Thoracic aorta (tissue), 2 donors: ENCODE data around the gene GADL1. TPM values are rescaled to one million over a fixed set of nuclear protein-coding genes. Genes with fewer than 3 reads are reported as not detected.

Experiments used
- ATAC-seq: fragments of 150-250 bp; one replicate; pipeline ENCODE4 v1.8.0; 2017; ENCODE audit warnings: low read depth; ENCODE audit not compliant: insufficient number of reproducible peaks, low FRiP score
- DNase-seq: peaks from one replicate; pipeline ENCODE4 v3.0.0-alpha.2; 2020; ENCODE audit warnings: low spot score
- H3K27ac ChIP-seq, 2 donors: fragments of 200-600 bp; sonication (generic); 1 replicate in 1 of 2; 2 replicates in 1 of 2; pipeline ENCODE4 v1.5.1; 2016; ENCODE audit warnings: mild to moderate bottlenecking in 2 of 2, moderate library complexity in 2 of 2
- H3K27me3 ChIP-seq: fragments of 200-600 bp; sonication (generic); replicated peaks from 2 replicates; pipeline ENCODE4 v1.6.0; 2016; ENCODE audit warnings: mild to moderate bottlenecking; ENCODE audit not compliant: insufficient read depth
- H3K36me3 ChIP-seq: fragments of 200-600 bp; sonication (generic); one replicate; pipeline ENCODE4 v1.5.1; 2016
- H3K4me1 ChIP-seq, 2 donors: fragments of 200-600 bp; sonication (generic); 1 replicate in 1 of 2; 2 replicates in 1 of 2; pipeline versions ENCODE4 v1.5.1 to v1.6.0; 2016; ENCODE audit warnings: low read depth in 2 of 2, mild to moderate bottlenecking in 1 of 2; ENCODE audit not compliant: control insufficient read depth in 1 of 2
- H3K4me3 ChIP-seq: fragments of 200-600 bp; sonication (generic); 2 replicates; pipeline ENCODE4 v1.5.1; 2016; ENCODE audit warnings: mild to moderate bottlenecking
- H3K9me3 ChIP-seq: fragments of 200-600 bp; sonication (generic); 2 replicates; pipeline ENCODE4 v1.5.1; 2016
- CTCF ChIP-seq: fragments of 200-600 bp; sonication (generic); IDR thresholded peaks from one replicate; pipeline ENCODE4 v1.5.1; 2019; ENCODE audit warnings: antibody characterized with exemption
- total RNA-seq, 2 donors: library from RNA; depleted of rRNA; stranded (reverse); fragments of >200 nt; gene quantifications; one replicate each; pipeline versions ENCODE4 v1.1.0 to v1.2.3, GENCODE V29; 2016

The GADL1 gene
- total RNA-seq, 2 donors from 2014 or later, result 0.27 to 1.1 TPM

DNA sequence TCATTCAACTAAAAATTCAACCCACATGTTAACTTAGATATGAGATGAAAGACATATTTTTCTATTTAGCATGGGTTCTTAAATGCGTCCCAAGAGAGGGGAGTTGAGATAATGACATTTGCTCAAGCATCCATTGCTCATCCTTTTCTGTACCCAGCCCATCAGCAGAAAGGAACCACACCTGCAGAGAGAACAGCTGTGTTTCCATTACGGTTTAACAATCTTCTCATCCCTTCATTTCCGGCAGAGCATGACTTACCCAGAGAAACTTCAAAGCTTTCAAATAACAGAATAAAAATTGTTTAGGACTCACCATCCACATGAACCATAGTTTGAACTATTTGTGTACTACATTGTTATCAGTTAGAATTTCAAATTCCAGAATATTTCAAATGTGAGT lies 174.9 kb downstream of the GADL1 start:
- Histone ChIP-seq H3K4me1 (no peaks in the 10 kb centered on the region), H3K27ac (no peak overlapping the region), H3K27me3 (no peaks in the 10 kb centered on the region), H3K4me3 (no peak overlapping the region), H3K36me3 (no peaks in the 10 kb centered on the region), H3K9me3 (no peaks in the 10 kb centered on the region)
- DNase-seq (no peak), ATAC-seq (no peak)
- no peak for TF ChIP-seq CTCF

DNA sequence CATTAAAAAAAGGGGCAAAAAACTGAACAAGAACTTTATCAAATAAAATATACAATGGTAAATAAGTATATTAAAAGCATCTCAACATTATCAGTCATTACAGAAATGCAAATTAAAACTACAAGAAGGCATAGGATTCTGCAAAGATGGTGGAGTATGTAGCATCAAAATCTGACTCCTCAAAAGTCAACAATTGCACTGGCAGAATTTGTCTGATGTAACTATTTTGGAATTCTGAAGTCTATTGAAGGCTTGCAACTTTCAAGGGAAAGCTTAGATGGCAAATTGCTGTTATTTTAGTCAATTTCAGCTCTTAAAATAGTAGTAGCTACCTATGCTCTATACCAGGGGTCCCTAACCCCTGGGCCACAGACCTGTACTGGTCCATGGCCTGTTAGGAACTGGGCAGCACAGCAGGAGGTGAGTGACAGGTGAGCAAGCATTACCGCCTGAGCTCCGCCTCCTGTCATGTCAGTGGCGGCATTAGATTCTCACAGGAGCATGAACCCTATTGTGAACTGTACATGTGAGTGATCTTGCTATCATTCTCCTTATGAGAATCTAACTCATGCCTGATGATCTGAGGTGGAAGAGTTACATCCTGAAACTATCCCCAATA lies 180.5 kb downstream of the GADL1 start:
- Histone ChIP-seq H3K27me3 (no peaks in the 10 kb centered on the region), H3K36me3 (no peaks in the 10 kb centered on the region), H3K4me3 (no peak overlapping the region), H3K4me1 (no peaks in the 10 kb centered on the region), H3K9me3 (no peaks in the 10 kb centered on the region), H3K27ac (no peak overlapping the region)
- TF ChIP-seq CTCF, result no peak
- ATAC-seq, result no peak
- DNase-seq, result no peak

DNA sequence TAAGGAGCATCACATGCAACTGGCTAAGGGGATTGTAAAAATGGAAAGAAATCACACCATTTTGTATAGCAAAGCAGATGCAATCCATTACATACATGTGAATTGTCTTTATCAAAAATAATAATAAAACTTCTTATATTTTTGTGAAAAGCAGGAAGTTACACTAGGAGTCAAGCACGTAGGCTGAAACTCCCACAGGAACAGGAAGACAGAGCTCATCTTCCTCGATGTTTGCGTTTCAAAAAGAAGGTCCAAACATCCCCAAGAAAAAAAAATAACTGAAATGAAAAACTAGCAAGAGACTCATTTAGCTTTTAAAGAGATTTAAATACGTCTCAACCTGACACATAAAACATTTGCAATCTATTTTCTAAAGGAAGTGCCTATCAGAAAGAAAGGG lies 181.5 kb downstream of the GADL1 start:
- DNase-seq, result no peak
- no peak for TF ChIP-seq CTCF
- Histone ChIP-seq H3K9me3 (no peaks in the 10 kb centered on the region), H3K27me3 (no peaks in the 10 kb centered on the region), H3K4me3 (no peak overlapping the region), H3K36me3 (no peaks in the 10 kb centered on the region), H3K4me1 (no peaks in the 10 kb centered on the region), H3K27ac (no peak overlapping the region)
- no peak for ATAC-seq

DNA sequence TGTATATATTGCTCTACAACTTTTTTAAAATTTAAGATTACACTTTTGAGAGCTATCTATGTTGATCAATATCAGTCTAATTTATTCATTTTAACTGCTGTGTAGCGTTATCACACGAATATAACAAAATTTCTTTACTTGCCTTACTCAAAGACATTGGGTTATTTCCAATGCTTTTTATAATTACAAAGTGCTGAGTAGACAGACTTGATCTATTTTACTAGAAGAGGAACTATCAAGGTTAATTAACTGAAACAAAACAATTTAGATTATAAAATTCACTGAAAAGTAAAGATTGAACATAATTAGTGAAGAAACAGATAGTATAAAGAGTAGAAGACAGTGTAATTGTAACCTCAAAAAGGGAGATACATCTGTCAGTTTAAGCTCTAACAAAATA lies 182.6 kb downstream of the GADL1 start:
- ATAC-seq (no peak), DNase-seq (no peak)
- Histone ChIP-seq H3K27ac (no peak overlapping the region), H3K4me3 (no peak overlapping the region), H3K4me1 (no peaks in the 10 kb centered on the region), H3K9me3 (no peaks in the 10 kb centered on the region), H3K27me3 (no peaks in the 10 kb centered on the region), H3K36me3 (no peaks in the 10 kb centered on the region)
- TF ChIP-seq CTCF, result no peak

DNA sequence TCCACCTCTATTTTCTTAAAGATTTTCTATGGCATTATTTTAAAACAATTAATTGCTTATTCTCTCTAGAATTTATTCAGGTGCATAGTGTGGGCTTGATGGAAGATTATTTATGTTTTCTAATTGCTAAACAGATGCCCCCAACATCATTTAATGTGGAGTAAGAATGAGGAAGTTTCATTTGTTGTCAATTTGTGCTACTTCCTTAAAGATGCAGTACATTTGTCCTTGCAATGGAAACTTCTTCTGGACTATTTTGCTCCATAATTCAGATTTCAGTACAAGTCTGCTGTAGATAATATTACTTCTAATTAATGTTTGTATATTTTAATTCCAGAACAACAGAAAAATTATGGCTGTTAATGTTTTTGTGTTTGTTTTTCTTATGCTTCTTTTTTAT lies 183.3 kb downstream of the GADL1 start:
- H3K4me3 ChIP-seq, result no peak overlapping the region
- H3K36me3 ChIP-seq, result no peaks in the 10 kb centered on the region
- no peak for ATAC-seq
- H3K9me3 ChIP-seq, result no peaks in the 10 kb centered on the region
- no peak for TF ChIP-seq CTCF
- no peaks in the 10 kb centered on the region for H3K4me1 ChIP-seq
- no peaks in the 10 kb centered on the region for H3K27me3 ChIP-seq
- H3K27ac ChIP-seq, result no peak overlapping the region
- DNase-seq, result no peak
